GM18870 (cell line): Measurements from ENCODE around the gene CTSZ.
"Not testable (repeated sequence)": the region's sequence is repeated elsewhere in the genome, so short reads cannot be mapped to it uniquely, and the experiment has no call there.

Source experiments
- ATAC-seq: cut with Tn5 transposase; IDR thresholded peaks from one replicate; pipeline ENCODE4 v1.9.1; 2021; ENCODE audit warnings: moderate library complexity; ENCODE audit not compliant: unreplicated experiment

CTSZ gene

DNA sequence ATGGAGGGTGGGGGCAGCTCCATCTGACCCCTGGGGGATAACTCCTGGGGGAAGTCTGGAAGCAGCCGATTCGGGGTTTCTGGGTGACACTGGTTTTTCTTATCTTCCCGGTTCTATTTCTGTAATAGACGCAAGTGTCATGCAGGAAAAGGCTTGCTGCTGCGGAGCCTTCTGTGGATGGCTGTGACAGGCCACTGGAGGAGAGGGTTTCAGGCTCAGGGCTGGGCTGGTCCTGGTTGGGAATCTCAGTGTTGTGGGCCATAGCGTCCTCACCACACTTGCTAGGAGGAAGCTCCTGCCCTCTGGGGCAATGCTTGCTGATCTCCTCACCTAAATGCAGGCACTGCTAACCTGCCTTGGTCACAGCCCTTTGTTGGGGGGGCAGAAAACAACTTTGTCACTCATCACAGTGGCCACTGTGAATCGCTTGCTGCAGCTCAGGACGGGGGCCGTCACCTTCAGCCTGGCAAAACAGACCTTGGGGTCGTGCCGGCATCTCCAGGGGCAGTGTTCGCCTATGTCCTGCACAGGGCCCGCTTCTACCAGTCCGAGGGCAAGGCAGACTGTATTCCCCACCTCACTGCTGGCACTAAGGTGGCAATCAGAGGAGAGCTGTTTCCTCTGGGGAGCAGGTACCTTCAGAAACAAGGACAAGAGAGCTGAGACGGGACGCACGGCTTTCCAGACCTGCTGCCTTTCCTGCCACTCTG lies 7.8 kb upstream of the CTSZ start:
- ATAC-seq: no peak

DNA sequence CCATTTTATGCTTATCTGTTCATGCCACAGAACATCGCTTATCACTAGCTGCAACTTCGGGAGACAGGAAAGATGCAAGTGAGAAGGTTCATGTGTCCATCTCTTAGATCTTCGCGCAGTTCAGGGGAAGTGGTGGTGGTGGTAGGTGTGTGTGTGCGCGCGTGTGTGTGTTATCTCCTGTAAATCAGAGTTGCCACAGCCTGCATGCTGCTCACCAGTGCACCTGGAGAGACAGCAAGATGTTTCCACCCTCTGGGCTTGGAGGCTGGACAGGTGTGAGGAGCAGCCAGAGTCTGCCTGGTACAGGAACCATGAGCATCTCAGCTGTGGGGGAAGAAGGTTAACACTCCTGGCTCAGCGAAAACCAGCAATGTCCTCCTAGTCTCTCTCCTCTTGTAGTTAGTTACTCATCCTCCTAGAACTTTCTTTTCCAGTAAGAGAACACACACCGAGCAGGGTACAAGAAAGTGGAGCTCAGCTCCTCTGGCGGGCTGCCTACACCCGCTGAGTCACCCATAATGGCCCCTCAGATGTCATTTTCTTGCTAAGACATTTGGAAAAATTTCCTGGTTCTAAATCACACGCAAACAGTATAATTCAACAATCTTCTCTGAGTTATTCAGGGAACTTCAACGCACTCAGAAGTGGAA lies 7.0 kb upstream of the CTSZ start:
- no peak for ATAC-seq

DNA sequence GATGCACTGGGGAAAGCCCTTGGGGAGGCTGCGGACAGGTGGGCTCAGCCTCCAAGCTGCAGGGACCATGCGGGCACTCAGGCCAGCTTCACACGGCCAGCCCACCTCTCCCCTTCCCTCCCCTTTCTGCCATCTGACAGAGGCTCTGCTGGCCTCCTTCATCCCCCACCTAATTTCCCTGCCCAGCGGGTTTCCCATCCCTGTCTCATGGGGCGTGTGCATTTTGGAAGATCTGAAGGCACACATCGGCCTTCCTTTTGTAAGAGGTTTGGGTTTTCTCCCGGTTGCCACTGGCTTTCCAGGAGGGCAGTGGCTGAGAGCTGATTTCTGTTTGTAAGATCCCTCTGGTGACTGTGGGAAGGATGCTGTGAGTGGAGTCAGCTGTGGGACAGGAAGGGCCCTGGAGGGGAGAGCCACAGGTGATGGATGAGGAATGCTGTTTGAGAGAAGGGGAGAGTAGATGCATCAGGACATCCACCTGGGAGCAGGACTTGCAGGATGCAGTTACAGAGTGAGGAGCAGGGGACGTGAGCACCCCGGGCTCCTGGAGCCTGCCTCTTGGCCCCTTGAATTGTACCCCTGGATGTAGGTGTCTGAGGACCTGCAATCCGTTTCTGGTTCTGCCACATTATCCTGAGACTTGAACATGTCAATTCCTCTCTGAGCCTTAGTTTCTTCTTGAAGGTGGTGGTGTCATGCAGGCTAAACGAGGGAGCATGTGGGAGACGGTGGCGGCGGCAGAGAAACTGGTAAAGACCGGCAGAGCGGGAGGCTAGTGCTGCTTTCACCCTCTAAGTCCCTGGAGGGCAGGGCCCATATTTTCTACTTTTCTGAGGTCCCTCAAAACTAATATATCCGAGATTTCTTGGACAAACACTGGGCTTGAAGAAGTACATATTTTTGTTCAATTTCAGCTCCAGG lies 6.2 kb upstream of the CTSZ start:
- no peak for ATAC-seq

DNA sequence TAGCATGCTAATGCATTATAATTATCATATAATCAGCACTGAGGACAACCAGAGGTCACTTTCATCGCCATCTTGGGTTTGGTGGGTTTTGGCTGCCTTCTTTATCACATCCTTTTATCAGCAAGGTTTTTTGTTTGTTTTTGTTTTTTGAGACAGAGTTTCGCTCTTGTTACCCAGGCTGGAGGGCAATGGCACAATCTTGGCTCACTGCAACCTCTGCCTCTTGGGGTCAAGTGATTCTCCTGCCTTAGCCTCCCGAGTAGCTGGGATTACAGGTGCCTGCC lies 4.8 kb upstream of the CTSZ start:
- ATAC-seq: not testable (repeated sequence)

DNA sequence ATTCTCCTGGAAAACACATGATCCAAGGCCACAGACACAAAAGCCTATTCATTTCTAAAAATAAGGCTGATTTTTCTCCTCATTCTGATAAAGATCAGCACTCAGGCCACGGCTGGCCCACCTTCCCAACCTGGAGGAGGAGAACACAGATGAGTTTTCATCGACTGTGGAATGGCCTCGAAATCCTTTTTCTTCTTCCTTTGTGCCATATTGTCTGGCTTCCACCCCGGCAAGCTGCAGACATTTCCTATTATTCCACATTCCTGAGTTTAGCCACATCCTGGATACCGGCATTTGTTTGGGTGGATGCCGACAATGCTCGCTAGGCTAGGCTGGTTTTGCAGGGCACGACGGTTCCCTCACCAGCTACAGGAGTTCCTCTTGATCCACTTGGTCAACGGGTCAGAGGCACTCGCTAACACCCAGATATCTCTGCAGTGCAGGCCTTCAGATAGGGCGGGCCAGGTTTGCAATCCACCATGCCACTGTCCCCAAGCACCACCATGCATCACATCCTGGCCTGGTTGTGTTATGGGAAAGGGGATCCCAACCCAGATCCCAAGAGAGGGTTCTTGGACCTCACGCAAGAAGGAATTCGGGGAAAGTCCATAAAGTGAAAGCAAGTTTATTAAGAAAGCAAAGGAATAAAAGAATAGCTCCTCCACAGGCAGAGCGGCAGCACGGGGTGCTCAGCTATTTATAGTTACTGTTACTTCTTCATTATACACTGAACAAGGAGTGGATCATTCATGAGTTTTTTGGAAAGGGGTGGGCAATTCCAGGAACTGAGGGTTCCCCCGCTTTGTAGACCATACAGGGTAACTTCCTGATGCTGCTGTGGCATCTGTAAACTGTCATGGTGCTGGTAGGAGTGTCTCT lies 4.2 kb upstream of the CTSZ start:
- no peak for ATAC-seq

DNA sequence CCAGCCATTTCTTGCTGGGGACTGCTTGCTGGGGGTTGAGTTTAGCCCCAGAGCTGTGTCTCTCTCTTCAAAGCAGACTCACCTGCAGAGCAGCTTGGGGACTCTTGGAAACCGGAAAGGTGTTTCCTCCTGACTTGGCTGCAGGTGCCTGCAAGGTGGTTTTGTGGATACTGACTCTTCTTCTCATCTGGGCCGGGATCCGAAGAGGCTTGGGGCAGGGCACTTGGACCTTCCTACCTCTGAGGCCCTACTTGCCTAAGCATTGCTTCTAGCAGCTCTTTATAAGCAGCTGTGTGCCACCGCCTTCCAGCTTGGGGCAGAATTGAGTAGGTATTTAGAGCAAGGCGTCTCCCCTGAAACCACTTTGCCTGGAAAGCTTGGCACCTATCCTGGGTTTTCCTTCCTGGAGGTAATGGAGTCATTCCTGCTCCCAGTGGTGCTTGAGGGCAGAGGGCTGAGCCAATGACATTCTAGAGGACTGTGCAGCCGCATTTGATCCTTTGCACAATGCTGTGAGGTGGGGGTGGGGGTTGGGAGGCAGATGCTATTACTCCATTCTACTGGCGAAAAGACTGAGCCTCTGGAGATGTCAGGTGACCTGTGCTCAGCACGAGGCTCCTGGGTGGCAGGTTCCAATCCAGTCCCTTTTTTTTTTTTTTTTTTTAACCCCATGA lies 3.4 kb upstream of the CTSZ start:
- no peak for ATAC-seq

DNA sequence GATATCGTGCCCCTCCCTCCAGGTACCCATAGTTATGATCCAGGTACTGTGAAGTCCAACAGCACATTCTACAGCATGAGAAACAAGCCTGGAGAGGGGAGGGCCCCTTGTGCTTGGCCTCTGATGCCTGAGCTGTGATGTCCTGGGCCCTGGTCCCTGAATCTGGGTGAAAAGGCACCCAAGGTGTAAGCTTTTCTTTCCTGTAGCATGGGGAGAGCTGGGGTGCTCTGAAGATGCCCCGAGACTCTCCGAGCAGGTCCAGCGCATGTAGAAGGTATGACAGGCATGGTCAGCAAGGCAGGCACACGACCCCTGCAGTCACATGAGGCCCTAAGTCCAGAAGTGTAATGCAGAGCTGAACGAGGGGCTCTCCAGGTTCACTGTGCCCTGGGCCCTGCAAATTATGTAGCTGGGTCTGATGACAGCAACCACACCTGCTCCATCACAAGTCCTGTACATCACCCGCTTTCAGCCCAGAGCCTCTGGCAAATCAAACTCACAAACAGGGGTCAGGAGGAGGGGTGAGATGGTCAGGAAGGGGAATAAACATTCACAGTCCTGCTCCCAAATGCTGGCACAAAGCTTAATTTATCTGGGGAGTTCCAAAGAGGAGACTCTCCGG lies 1.8 kb upstream of the CTSZ start:
- ATAC-seq: no peak

DNA sequence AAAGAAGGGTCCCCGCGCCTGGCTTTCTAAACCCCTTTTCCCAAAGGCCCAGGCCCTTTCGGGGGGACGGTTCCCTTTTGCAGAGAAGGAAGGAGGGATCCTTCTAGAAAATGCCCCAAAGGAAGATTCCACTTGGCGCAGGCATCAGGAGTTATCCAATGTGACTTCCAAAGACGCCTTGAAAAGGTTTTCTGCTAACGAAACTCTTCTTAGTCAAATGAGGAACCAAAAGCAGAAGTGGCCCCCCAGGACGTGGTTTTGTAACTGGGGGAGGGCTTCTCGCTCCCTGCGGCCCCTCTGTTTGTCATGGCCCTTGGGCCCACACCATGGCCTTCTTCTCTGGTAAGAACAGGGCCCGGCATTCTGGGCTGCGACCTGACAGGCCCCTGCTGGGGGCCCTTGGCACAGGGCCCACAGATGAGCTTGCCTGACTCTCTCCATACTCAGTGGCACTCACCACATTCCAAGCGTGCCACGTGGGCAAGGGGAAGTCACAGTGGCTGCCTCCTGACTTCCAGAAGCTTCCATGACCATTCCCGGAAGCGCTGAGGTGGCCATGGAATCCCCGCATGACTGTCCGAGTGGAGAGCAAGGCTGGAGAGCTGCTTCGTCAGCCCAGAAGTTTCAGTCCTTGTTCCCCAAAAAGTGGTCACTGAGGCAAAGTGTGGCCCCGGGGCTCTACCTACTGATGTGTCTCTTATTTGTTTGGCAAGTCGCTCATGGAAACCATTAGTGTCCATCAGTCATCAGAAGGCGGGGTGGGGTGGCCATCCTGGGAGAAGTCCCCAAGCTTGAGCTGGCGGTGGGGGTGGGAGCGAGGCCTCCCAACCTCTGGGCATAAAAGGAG lies 834 bp upstream of the CTSZ start:
- ATAC-seq: peak; percentile 28

DNA sequence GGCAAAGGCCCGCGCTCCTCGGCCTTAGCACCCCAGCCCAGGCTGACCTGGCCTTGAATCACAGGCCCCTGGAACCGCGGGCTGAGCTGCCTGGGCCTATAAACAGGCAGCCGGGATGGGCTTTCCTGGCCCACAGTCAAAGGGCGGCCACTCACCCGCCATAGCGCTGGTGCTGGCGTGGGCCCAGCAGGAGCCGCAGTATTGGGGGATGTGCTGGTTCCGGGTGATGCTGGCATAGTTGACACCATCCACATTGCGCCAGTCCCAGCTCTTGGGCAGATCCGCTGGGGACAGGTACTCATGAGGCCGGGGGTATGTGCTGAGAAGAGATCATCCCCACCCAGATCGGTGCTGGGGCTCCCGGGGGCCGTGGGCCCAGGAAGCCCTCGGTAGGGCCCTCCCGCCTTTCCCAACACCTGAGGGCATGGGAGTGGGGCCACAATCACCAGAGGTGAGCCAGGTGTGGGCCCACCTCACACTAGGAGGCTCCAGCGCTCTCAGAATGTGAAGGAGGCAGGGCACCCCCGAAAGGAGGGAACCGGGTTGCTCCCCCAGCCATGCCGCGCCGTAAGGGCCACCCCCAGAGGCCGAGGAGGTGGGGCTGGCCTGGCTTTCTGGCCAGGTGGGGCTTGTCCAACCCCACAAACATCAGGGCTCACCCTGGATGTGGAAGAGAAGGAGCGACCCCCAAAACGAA lies 739 bp downstream of the CTSZ start:
- no peak for ATAC-seq

DNA sequence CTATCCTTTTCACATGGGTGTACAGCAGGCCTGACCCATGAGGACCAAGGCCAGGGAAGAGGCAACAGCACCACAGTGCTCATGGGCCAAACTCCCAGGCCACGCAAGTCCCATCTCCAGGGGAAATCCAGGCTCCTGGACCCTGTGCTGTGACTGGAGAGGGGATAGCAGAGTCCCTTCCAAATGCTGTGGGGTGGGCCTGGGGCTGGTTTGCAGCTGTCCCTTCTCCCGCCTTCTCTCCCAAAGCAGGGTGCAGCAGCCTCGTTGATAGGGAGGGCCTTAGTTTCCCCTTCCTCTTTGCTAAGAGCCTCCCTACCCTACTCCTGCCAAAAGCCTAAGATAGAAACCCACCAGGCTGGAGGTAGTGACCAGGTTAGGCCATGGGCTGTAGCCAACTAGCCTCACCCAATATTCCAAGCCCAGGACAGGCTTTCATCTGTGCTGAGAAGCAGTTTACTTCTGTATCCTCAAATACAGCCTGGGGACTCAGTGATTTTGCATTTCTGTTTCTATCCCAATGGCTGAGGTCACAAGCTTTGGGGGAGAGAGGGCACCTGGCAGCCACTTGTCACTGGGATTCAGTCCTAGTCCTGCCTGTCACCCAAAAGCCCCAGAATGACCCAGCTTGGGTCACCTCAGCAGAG lies 1.4 kb downstream of the CTSZ start:
- ATAC-seq: no peak

DNA sequence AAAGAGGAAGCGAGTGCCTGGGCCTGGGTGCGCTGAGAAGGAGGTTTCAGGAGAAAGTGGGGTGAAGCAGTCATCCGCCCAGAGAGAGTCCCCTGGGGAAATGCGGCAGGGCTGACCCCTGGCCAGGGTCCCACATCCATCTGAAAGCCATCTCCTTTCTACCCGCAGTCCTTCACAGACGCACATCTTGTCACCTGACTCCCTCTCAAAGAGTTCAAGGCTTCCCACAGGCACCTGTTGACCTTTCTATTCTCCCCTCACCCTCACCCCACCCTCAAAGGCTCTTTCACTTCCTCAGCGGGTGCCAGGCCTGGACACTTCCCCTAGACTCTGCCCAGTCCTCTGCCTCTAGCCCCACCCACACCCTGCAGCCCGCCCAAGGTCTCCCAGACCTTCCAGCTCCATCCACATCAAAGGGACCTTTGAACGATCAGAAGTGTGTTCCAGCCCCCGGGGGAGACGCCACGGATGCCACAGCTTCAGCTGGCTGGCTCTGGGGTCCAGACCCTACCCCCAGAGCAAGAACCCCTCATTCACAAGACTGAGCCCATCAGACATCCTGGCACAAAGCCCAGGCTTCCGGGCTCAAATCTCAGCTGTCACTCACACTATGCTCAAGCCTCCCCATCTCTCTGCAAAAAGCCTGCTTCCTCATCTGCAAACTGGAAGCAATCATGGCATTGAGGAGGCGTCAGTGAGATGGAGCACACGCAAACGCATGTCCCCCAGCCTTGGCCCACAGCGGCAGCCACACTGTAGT lies 2.1 kb downstream of the CTSZ start:
- peak; percentile 60 for ATAC-seq

DNA sequence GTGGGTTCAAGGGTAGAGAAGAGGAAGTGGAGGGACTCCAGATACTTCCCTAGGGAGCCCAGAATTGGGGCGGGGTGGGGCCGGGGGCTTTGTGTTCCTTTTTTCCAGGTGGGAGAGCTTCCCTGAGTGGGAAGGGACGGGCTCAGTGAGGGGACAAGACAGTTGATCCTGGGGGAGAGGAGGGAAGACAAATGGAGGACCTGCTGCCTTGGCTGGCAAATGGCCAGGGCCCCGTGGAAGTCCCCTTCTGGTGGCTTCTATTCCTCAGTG lies 2.6 kb downstream of the CTSZ start:
- ATAC-seq: no peak

DNA sequence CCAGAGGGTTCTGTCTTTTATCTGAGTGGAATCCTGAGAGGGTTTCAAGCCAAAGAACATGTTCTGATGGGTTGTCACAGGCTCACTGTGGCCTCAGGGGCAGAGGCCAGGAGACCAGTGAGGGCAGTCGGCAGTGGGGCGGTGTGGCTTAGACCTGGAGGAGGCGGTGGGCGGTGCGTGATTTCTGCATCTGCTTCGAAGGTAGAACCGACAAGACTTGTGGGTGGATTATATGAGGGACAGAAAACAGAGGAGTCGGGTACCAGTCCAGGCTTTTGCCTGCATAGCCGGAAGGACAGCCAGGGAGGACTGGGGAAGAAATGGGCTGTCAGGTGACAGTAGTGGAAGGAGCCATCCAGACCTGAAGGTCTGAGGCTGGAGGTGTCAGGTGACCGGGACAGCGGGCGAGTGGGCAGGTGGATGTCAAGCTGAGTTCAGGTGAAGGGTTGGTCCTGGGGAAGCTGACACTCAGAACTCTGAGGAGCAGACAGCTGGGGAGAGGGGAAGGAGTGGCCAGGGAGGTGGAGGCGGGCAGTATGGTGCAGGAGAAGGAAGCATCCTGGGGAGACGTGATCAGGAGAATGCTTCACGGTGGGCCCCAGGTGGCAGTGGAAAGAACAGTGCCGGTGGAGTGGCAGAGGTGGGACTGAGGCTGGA lies 3.1 kb downstream of the CTSZ start:
- no peak for ATAC-seq

DNA sequence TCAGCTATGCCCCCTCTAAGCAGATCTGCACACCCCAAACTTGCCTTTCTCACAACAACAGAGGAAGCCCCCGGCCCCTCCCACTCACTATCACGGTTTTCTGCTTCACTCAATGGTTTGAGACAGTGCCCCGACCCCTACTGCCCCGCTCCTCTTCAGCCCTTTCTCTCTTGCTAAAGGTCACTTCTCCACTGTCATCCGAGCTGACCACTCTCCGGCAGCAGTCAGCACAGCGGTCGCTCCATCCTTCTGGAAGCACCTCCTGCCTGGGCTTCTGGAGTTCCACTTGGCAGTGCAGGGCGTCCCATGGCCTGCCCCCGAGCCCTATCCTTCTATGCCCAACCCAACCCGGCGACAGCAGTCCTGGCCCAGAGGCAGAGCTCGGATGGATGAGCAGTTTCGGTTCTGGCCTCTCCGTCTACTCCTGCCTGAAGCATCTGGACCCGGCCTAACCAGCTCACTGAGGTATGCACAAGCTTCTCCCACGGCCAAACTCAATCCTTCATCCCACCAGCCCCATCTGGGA lies 4.1 kb downstream of the CTSZ start:
- no peak for ATAC-seq

DNA sequence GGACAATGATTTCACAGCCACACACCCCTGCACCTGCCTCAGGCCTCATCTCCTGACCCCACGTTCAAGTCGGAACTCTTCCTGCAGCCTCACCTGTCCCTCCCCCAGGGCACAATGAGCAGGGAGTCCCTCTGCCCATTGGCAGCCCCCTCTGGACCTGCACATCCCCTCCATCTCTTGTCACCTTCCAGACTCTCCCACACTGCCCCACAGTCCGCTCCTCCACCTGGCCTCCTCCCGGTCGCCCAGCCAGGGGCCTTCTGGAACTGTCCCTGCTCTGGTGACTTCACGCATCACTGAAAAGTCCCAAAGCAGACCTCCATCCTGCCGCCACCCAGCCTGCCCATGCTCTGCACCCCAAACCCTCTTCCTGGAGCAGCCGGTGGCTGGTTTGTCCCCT lies 4.7 kb downstream of the CTSZ start:
- no peak for ATAC-seq

DNA sequence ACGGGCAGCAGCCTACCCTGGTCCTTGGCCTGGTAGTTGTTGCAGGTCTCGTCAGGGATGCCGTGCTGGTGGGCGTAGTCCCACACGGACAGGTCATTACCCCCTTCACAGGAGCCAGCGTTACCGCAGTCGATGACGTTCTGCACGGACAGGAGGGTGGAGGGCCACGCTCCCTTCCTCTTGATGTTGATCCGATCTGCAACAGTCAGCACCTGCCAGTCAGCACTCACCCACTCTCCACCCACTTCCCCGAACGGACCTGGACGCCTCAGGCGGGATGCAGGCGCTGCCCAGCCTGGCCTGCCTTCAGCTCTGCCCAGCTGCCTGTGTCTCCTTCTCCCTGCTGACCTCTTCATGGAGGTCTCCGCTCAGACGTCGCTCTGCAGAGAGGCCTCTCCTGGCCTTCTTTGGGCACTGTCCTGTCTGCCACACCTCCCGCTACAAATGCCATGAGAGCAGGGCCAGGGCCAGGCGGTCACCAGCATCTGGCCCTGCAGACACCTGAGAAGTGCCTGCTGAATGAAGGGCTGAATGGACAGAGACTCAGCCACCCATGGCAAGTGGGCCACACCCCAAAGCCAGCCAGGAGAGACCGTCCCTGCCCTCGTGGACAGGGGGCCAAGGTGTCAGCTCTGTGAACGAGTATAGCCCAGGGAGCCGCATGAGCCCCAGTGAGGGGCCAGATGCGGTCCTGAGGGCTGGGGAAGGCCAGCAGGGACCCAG lies 5.4 kb downstream of the CTSZ start:
- ATAC-seq: no peak
